ENCODE measurements around the gene MEN1.
"Not testable (repeated sequence)": the region's sequence is repeated elsewhere in the genome, so short reads cannot be mapped to it uniquely, and the experiment has no call there.

MEN1 gene

GRCh38 chr11:64829536-64830251 is 19.3 kb upstream of the MEN1 start:
- Mint-ChIP-seq H3K4me1 (ENCODE audit: low read depth) (no peaks in the 10 kb centered on the region), H3K27ac (no peak overlapping the region), H3K36me3 (ENCODE audit: low read depth) (no peaks in the 10 kb centered on the region), H3K27me3 (no peaks in the 10 kb centered on the region), H3K9me3 (no peaks in the 10 kb centered on the region), H3K4me3 (no peak overlapping the region)
- DNase-seq: no peak

GRCh38 chr11:64827451-64827839 is 17.1 kb upstream of the MEN1 start:
- no peaks in the 10 kb centered on the region for H3K4me1 Mint-ChIP-seq (ENCODE audit: low read depth)
- no peak for DNase-seq
- no peaks in the 10 kb centered on the region for H3K36me3 Mint-ChIP-seq (ENCODE audit: low read depth)
- H3K4me3 Mint-ChIP-seq: no peak overlapping the region
- H3K27ac Mint-ChIP-seq: no peak overlapping the region
- no peaks in the 10 kb centered on the region for H3K27me3 Mint-ChIP-seq
- no peaks in the 10 kb centered on the region for H3K9me3 Mint-ChIP-seq

- DNase-seq: no peak
- Mint-ChIP-seq H3K27me3 (no peaks in the 10 kb centered on the region), H3K9me3 (no peaks in the 10 kb centered on the region), H3K27ac (no peak overlapping the region), H3K4me3 (no peak overlapping the region), H3K36me3 (ENCODE audit: low read depth) (no peaks in the 10 kb centered on the region), H3K4me1 (ENCODE audit: low read depth) (no peaks in the 10 kb centered on the region)
Measured at GRCh38 chr11:64826578-64827450, 16.5 kb upstream of the MEN1 start.

- Mint-ChIP-seq H3K4me3 (no peak overlapping the region), H3K36me3 (ENCODE audit: low read depth) (no peaks in the 10 kb centered on the region), H3K9me3 (no peaks in the 10 kb centered on the region), H3K4me1 (ENCODE audit: low read depth) (no peaks in the 10 kb centered on the region), H3K27ac (no peak overlapping the region), H3K27me3 (no peaks in the 10 kb centered on the region)
- no peak for DNase-seq
Measured at GRCh38 chr11:64826062-64826461, 15.7 kb upstream of the MEN1 start.

- no peaks in the 10 kb centered on the region for H3K27me3 Mint-ChIP-seq
- H3K4me1 Mint-ChIP-seq (ENCODE audit: low read depth): no peaks in the 10 kb centered on the region
- H3K27ac Mint-ChIP-seq: no peak overlapping the region
- no peaks in the 10 kb centered on the region for H3K9me3 Mint-ChIP-seq
- DNase-seq: no peak
- no peaks in the 10 kb centered on the region for H3K36me3 Mint-ChIP-seq (ENCODE audit: low read depth)
- H3K4me3 Mint-ChIP-seq: no peak overlapping the region
Measured at GRCh38 chr11:64823568-64824119, 13.3 kb upstream of the MEN1 start.

- Mint-ChIP-seq H3K27ac (no peak overlapping the region), H3K9me3 (no peaks in the 10 kb centered on the region), H3K27me3 (no peaks in the 10 kb centered on the region), H3K4me3 (no peak overlapping the region), H3K4me1 (ENCODE audit: low read depth) (no peaks in the 10 kb centered on the region), H3K36me3 (ENCODE audit: low read depth) (no peaks in the 10 kb centered on the region)
- DNase-seq: no peak
Measured at GRCh38 chr11:64817476-64817875, 7.1 kb upstream of the MEN1 start.

GRCh38 chr11:64815433-64815832 is 5.1 kb upstream of the MEN1 start:
- H3K9me3 Mint-ChIP-seq; H3K36me3 Mint-ChIP-seq (ENCODE audit: low read depth); H3K4me1 Mint-ChIP-seq (ENCODE audit: low read depth); DNase-seq; H3K27ac Mint-ChIP-seq; H3K27me3 Mint-ChIP-seq; H3K4me3 Mint-ChIP-seq: not testable (repeated sequence)

GRCh38 chr11:64814712-64815187 is 4.4 kb upstream of the MEN1 start:
- H3K36me3 Mint-ChIP-seq (ENCODE audit: low read depth): peaks cover 6% of the 10 kb centered on the region
- no peak for DNase-seq
- no peak overlapping the region for H3K27ac Mint-ChIP-seq
- peaks cover 9% of the 10 kb centered on the region for H3K4me1 Mint-ChIP-seq (ENCODE audit: low read depth)
- no peaks in the 10 kb centered on the region for H3K27me3 Mint-ChIP-seq
- H3K9me3 Mint-ChIP-seq: no peaks in the 10 kb centered on the region
- H3K4me3 Mint-ChIP-seq: no peak overlapping the region

- no peaks in the 10 kb centered on the region for H3K27me3 Mint-ChIP-seq
- no peak for DNase-seq
- H3K4me3 Mint-ChIP-seq: no peak overlapping the region
Measured at GRCh38 chr11:64813826-64814225, 3.5 kb upstream of the MEN1 start.

GRCh38 chr11:64810891-64811272 is 531 bp upstream of the MEN1 start:
- Mint-ChIP-seq H3K27me3 (no peaks in the 10 kb centered on the region), H3K4me3 (peak overlapping the region; percentile 96), H3K9me3 (no peaks in the 10 kb centered on the region), H3K4me1 (ENCODE audit: low read depth) (peaks cover 35% of the 10 kb centered on the region), H3K27ac (peak overlapping the region; percentile 95), H3K36me3 (ENCODE audit: low read depth) (peaks cover 39% of the 10 kb centered on the region)
- no peak for DNase-seq

More at GRCh38 chr11:64813826-64814225, 3.5 kb upstream of the MEN1 start:
- H3K4me1 Mint-ChIP-seq (ENCODE audit: low read depth): peaks cover 18% of the 10 kb centered on the region
- H3K27ac Mint-ChIP-seq: no peak overlapping the region
- H3K36me3 Mint-ChIP-seq (ENCODE audit: low read depth): peaks cover 13% of the 10 kb centered on the region
- H3K9me3 Mint-ChIP-seq: no peaks in the 10 kb centered on the region

GRCh38 chr11:64809781-64810241 is 540 bp downstream of the MEN1 start:
- H3K9me3 Mint-ChIP-seq: no peaks in the 10 kb centered on the region
- H3K27me3 Mint-ChIP-seq: no peaks in the 10 kb centered on the region
- H3K27ac Mint-ChIP-seq: peak overlapping the region; percentile 95
- peaks cover 35% of the 10 kb centered on the region for H3K4me1 Mint-ChIP-seq (ENCODE audit: low read depth)
- DNase-seq: no peak
- peak overlapping the region; percentile 96 for H3K4me3 Mint-ChIP-seq
- H3K36me3 Mint-ChIP-seq (ENCODE audit: low read depth): peaks cover 50% of the 10 kb centered on the region

GRCh38 chr11:64805481-64805880 is 4.9 kb downstream of the MEN1 start:
- no peaks in the 10 kb centered on the region for H3K9me3 Mint-ChIP-seq
- peaks cover 57% of the 10 kb centered on the region for H3K4me1 Mint-ChIP-seq (ENCODE audit: low read depth)
- peaks cover 80% of the 10 kb centered on the region for H3K36me3 Mint-ChIP-seq (ENCODE audit: low read depth)
- H3K4me3 Mint-ChIP-seq: no peak overlapping the region
- H3K27ac Mint-ChIP-seq: no peak overlapping the region
- no peak for DNase-seq
- H3K27me3 Mint-ChIP-seq: no peaks in the 10 kb centered on the region

- no peak overlapping the region for H3K27ac Mint-ChIP-seq
- H3K4me1 Mint-ChIP-seq (ENCODE audit: low read depth): peaks cover 52% of the 10 kb centered on the region
- peak overlapping the region; percentile 85 for H3K4me3 Mint-ChIP-seq
- H3K9me3 Mint-ChIP-seq: no peaks in the 10 kb centered on the region
- H3K36me3 Mint-ChIP-seq (ENCODE audit: low read depth): peaks cover 80% of the 10 kb centered on the region
- DNase-seq: no peak
- no peaks in the 10 kb centered on the region for H3K27me3 Mint-ChIP-seq
Measured at GRCh38 chr11:64804346-64805210, 5.8 kb downstream of the MEN1 start.

- Mint-ChIP-seq H3K9me3 (no peaks in the 10 kb centered on the region), H3K4me3 (peak overlapping the region; percentile 85), H3K4me1 (ENCODE audit: low read depth) (peaks cover 47% of the 10 kb centered on the region), H3K36me3 (ENCODE audit: low read depth) (peaks cover 80% of the 10 kb centered on the region), H3K27me3 (no peaks in the 10 kb centered on the region), H3K27ac (peak overlapping the region; percentile 95)
- no peak for DNase-seq
Measured at GRCh38 chr11:64803846-64804345, 6.5 kb downstream of the MEN1 start.
